SK-MEL-5 (cell line): ENCODE measurements around the gene CUEDC2. TPM values are rescaled to one million over a fixed set of nuclear protein-coding genes. Genes with fewer than 3 reads are reported as not detected.
A peak's percentile ranks its signal among the peaks of the same experiment; 100 is the strongest.

Experiments used
- DNase-seq: peaks from one replicate; pipeline ENCODE4 v3.0.0-alpha.2; 2016; ENCODE audit warnings: low read depth, low spot score
- in situ Hi-C: cut with HindIII; loops from 2 replicates; pipeline ENCODE4 v1.10.0; 2016; ENCODE audit warnings: low sequenced_read_pairs, high pct_unique_total_duplicates, low pct_unique_long_range_greater_than_20kb
- total RNA-seq: library from RNA; depleted of rRNA; stranded (reverse); fragments of >200 nt; shearing (Covaris generic); gene quantifications from 2 replicates; pipeline ENCODE4 v1.2.3, GENCODE V29; 2014

Gene CUEDC2
- total RNA-seq, 1 experiment from 2014 or later = 24.3 TPM

DNA sequence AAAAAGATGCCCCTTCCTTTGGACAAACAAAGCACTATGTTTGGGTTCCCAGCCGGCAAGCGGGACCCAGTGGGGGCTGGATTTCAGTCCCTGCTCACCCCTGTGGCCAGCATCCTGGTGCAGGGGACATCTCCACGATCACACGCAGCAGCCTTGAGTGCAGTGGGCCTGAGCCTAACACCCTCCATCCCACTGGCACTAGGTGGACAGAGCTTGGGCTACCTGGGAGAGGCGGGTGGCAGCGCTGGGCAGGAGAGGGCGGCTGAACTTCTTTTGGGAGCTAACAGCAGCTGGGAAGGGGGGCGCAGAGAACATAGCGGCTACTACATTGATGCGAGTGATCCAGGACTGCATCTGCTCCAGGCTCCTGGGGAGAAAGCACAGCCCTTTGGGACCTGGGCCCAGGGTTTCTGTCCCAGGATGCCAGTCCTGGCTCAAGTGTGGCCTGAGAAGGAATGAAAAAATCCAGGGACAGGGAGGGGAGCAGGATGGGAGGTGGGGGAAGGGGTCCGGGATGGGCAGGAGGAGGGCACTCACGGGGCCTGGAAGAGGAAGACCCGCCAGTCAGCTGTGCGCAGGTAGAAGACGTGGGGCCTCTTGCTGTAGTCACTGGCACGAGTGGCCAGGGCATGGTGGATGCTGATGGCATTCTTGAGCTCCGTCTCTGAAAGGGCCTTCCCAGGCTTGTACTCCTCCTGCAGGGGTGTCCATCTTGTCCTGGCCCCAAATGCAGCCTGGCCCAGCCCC is 27.8 kb downstream of the CUEDC2 start:
- DNase-seq = no peak
- in situ Hi-C loops = no loop called here

DNA sequence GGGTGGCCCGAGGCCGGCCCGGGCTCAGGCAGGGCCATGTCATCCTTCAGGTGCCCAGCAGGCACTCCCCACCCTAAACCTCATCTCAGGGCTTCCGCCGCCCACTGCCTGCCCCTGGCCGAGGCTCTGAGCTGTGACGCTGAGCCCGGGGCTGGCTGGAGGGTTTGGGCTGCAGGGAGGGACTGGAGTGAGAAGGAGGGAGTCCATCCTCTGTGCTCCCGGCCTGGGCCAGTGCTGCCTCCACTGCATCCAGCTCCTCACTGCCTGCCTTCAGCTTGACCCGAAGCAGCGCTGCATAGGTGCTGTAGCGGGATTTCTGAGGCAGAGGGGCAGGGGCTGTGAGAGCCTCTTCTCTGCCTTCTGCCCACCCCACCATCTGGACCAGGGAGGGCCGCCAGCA is 29.3 kb downstream of the CUEDC2 start:
- no peak for DNase-seq
- in situ Hi-C loops = no loop called here

DNA sequence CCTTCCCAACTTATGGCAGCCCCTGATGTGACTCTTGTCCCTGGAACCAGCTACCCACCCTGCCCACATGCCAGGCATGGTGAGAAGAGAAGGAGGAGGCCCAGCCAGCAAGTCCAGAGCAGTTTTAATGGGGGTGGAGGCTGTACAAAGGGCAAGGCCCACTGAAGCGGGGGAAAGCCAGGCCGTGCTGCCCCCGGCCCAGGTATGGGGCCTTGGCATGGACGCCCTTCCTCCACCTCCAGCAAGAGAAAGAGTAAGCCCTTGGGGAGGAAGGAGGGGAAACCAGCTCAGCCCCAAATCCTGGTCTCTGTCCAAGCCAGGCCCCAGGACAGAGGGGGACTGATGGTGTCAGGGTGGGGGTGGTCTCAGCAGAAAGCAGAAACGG is 29.9 kb downstream of the CUEDC2 start:
- in situ Hi-C loops = no loop called here
- no peak for DNase-seq

DNA sequence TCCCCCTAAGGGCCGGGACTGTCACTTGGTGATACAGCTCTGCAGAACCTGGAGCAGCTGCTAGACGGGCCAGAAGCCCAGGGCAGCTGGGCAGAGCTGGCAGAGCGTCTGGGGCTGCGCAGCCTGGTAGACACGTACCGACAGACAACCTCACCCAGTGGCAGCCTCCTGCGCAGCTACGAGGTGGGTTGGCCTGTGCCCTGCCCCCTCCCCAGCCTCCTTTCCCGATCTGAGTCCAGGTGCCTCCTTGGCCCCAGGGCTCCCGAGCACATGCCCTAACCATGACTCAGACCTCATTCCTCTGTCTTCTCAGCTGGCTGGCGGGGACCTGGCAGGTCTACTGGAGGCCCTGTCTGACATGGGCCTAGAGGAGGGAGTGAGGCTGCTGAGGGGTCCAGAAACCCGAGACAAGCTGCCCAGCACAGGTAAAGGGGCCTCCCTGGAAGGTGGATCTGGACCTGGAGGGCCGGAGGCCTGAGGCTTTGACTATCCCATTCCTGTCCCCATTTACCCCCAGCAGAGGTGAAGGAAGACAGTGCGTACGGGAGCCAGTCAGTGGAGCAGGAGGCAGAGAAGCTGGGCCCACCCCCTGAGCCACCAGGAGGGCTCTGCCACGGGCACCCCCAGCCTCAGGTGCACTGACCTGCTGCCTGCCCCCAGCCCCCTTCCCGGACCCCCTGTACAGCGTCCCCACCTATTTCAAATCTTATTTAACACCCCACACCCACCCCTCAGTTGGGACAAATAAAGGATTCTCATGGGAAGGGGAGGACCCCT is 30.5 kb downstream of the CUEDC2 start:
- in situ Hi-C loops = no loop called here

DNA sequence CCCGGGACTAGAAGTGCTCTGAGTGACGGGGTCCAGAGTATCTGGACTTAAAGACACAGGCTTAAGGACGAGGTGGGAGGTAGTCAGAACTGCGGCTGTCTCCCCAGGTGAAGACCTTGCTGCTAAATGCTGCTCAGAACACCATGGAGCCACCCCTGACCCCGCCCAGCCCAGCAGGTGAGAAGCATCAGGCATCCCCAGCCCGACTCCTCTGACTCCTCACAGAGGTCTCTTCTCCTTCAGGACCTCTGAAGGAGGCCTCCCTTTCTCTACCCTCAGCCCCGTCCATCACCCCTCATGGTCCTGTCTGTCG is 31.1 kb downstream of the CUEDC2 start:
- DNase-seq = no peak
- in situ Hi-C loops = no loop called here

More for the DNA sequence above, 30.5 kb downstream of the CUEDC2 start:
- DNase-seq = no peak

DNA sequence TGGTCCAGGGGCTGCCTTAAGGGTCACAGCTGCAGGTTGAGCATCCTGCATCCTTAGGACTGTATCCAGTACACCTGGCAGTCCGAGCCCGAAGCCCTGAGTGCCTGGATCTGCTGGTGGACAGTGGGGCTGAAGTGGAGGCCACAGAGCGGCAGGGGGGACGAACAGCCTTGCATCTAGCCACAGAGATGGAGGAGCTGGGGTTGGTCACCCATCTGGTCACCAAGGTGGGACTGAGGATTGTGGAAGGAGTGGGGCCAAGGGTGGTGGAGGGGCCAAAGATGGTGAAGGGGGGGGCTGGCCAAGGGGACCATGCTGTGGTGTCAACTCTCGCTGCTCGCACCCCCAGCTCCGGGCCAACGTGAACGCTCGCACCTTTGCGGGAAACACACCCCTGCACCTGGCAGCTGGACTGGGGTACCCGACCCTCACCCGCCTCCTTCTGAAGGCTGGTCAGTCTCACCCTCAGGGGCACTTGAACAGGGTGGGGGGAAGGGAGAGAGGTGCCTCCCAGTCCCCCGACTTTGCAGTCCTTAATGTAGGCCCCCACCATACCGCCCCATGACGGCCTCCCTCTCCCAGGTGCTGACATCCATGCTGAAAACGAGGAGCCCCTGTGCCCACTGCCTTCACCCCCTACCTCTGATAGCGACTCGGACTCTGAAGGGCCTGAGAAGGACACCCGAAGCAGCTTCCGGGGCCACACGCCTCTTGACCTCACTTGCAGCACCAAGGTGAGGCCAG is 31.6 kb downstream of the CUEDC2 start:
- no peak for DNase-seq
- in situ Hi-C loops = no loop called here

DNA sequence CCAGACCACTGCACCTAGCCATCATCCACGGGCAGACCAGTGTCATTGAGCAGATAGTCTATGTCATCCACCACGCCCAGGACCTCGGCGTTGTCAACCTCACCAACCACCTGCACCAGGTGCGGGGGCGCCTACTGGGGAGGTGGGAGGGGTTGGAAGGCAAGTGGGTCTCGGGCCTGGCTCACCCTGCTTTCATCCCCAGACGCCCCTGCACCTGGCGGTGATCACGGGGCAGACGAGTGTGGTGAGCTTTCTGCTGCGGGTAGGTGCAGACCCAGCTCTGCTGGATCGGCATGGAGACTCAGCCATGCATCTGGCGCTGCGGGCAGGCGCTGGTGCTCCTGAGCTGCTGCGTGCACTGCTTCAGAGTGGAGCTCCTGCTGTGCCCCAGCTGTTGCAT is 32.3 kb downstream of the CUEDC2 start:
- DNase-seq = no peak
- in situ Hi-C loops = no loop called here

DNA sequence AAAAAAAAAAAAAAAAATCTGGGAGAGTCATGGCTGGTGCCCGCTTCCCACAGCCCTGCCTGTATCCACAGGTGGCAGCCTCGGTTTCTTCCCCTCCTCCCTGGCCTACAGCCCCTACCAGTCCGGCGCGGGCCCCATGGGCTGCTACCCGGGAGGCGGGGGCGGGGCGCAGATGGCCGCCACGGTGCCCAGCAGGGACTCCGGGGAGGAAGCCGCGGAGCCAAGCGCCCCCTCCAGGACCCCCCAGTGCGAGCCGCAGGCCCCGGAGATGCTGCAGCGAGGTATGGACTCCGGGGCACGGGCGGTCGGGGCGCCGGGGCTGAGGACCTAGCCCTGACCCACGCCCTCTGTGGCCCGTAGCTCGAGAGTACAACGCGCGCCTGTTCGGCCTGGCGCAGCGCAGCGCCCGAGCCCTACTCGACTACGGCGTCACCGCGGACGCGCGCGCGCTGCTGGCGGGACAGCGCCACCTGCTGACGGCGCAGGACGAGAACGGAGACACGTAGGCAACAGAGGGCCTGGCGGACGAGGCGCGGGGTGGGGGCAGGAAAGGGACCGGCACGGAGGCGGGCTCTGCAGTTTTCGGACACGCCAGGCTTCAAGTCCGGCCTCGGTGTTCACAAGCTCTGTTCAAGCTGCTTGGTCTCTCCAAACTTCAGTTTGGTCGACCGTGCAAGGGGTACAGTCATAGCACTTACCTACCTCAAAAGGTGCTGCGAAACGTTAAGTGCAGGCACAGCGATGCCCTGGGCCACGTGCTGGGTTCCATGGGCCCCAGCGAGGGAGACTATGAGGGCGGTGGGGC is 33.0 kb downstream of the CUEDC2 start:
- peak; percentile 81 for DNase-seq
- in situ Hi-C loops = no loop called here

DNA sequence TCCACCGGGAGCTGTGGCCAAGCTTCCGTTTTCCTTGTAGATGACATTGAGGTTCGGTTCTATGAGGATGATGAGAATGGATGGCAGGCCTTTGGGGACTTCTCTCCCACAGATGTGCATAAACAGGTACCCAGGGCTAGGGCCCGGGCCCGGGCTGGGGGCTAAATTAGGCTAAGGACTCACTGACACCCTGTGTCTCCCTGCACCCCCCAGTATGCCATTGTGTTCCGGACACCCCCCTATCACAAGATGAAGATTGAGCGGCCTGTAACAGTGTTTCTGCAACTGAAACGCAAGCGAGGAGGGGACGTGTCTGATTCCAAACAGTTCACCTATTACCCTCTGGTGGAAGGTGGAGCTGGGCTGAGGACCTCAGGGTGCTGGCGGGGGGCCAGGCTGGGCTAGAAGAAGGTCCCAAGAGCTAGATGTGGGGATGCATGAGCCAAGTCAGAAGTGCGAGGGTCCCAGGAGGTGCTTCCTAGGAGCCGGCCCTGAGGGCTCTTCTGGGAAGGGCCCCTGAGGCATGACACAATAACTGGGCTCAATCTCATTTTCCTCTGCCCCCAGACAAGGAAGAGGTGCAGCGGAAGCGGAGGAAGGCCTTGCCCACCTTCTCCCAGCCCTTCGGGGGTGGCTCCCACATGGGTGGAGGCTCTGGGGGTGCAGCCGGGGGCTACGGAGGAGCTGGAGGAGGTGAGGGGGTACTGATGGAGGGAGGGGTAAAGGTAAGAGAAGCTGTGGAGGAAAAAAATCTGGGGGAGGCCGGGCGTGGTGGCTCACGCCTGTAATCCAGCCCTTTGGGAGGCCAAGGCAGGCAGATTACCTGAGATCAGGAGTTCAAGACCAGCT is 34.0 kb downstream of the CUEDC2 start:
- in situ Hi-C loops = no loop called here
- DNase-seq = no peak

DNA sequence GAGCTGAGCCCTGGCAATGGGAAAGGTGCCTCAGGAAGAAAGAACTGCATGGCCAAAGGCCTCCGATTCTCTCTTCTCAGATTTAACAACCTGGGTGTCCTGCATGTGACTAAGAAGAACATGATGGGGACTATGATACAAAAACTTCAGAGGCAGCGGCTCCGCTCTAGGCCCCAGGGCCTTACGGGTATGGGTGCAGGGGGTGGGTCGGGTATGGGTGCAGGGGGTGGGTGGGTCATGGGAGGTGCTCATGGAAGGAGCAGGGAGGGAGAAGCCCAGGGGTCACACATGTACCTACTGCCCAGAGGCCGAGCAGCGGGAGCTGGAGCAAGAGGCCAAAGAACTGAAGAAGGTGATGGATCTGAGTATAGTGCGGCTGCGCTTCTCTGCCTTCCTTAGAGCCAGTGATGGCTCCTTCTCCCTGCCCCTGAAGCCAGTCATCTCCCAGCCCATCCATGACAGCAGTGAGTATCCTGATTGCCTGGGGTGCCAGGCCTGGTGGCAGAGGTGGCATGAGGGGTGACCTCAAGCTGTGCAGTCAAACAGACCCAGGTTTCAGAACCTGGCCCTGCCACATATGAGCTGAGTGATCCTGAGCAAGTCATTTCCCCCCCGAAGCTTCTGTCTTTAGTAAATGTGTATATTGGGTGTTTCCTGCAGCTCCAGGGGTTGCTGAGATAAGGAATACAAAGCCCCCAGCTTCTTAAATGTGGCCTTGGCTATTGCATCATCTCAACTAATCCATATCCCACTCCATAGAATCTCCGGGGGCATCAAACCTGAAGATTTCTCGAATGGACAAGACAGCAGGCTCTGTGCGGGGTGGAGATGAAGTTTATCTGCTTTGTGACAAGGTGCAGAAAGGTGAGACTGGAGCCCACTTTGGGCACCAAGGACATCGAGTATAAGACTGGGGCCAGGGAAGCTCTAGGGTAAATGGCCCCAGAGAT is 34.9 kb downstream of the CUEDC2 start:
- in situ Hi-C loops = no loop called here
- no peak for DNase-seq

DNA sequence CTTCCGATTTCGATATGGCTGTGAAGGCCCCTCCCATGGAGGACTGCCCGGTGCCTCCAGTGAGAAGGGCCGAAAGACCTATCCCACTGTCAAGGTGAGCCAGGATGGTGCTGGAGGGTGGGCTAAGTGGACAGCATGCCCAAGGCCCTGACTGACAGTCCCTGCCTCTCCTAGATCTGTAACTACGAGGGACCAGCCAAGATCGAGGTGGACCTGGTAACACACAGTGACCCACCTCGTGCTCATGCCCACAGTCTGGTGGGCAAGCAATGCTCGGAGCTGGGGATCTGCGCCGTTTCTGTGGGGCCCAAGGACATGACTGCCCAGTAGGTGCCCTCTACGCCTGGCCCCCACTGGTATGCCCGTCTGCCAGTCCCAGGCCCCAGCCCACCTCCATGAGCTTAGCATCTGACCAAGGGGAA is 35.6 kb downstream of the CUEDC2 start:
- no peak for DNase-seq
- in situ Hi-C loops = no loop called here

DNA sequence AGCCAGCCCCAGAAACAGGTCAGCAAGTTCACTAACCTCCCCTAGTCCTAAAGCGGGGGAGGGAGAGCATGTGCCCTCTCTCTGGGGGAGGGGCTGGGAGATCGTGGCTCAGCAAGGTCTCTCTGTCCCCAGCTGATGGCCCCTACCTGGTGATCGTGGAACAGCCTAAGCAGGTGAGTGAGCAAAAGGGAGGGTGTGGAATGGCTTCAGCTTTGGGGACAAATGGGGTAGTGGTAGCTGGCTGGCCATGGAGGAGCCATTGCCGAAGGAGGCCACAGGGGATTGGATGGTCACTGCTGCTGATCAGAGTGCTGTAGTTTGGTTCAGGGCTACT is 36.1 kb downstream of the CUEDC2 start:
- no peak for DNase-seq
- in situ Hi-C loops = no loop called here

DNA sequence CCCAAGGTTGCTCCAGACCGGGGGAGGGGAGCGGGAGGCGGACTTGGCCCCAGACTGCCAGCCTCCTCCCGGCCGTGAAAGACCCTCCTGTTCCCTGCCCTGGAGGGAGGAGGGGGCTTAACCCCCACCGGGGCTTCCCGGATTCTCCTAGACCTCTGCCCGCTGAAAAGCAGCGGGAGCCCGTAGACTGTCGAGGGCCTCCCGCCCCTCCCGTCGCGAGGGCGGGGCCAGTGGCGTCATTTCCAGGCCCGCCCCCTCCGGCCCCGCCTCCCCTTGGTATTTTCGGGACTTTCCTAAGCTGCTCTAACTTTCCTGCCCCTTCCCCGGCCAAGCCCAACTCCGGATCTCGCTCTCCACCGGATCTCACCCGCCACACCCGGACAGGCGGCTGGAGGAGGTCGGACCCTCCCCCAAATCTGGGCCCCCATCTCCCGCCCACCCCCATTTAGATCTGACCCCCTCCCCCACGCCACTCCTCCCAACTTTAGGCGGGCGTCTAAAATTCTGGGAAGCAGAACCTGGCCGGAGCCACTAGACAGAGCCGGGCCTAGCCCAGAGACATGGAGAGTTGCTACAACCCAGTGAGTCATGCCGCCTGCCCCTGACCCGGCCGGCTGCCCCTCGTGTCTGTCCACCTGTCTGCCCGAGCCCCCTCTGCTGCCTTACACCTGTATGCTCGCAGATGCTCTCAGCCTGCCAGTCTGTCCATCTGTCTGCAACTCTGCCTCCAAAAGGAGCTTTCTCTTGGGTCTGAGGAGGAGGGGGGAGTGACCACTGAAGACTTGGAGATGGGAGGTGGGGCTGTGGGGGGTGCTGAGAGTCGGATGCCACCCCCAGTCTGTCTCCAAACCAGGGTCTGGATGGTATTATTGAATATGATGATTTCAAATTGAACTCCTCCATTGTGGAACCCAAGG is 36.7 kb downstream of the CUEDC2 start, which contains the start of gene NFKB2:
NFKB2 (plus strand) TSS at position 306 of the 917 bp plus-strand sequence; CDS start at position 561, 255 bp downstream.
- peak; percentile 71 for DNase-seq
- in situ Hi-C loops = no loop called here

DNA sequence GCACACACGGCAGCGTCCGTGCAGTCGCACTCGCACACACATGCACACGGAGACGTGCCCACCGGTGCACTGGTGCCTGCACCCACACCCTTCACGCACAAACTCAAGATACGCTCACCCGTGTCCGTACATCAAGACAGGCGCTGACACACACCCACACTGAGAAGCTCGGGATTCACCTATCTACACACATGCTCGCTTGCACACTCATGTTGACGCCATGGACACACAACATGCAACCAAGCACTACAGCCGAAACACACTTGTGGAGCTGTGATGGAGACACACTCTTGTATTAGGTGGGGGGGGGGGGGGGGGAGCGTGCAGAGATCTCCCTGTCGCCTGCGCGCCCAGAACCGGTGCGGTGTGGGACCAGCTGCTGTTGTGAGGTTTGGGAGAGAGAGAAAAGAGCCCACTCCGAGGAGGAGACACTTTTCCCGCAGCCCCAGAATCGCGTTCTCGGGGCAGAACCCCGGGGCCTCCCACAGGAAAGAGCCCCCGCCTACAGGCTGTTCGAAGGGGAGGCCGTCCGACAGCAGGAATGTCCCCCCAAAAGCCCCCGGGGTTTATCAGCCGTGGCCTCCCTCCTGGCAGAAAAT is 37.5 kb downstream of the CUEDC2 start:
- in situ Hi-C loops = no loop called here
- peak; percentile 6 for DNase-seq
